Measurements from ENCODE around the gene RNF146.

GRCh38 chr6:127303917-127304316 lies 37.3 kb downstream of the RNF146 start:
- TF ChIP-seq BACH2 (CRISPR knock-in tag; IDR thresholded peaks at IDR 0.05; ENCODE audit: borderline replicate concordance) (no peak), CSRNP3 (CRISPR knock-in tag; IDR thresholded peaks at IDR 0.05) (no peak), ZFP30 (CRISPR knock-in tag; IDR thresholded peaks at IDR 0.05) (no peak), TSHZ2 (CRISPR knock-in tag; IDR thresholded peaks at IDR 0.05) (no peak), PATZ1 (CRISPR knock-in tag; IDR thresholded peaks at IDR 0.05; ENCODE audit: borderline replicate concordance) (no peak), ZC3H10 (CRISPR knock-in tag; IDR thresholded peaks at IDR 0.05) (no peak), SNAI2 (CRISPR knock-in tag; IDR thresholded peaks at IDR 0.05) (no peak)

Measured in SK-N-SH treated with all-trans-retinoic acid at 6 μM for 48 hours (cell line).